K562 (cell line): ENCODE measurements around the gene SMAD5. TPM values are rescaled to one million over a fixed set of nuclear protein-coding genes. Genes with fewer than 3 reads are reported as not detected.

ENCODE experiments used
- BCL6 ChIP-seq: fragments of 250-450 bp; sonication (Bioruptor Pico); IDR thresholded peaks from 2 replicates; pipeline ENCODE4 v1.4.0; 2020
- CLOCK ChIP-seq: fragments of 250-450 bp; sonication (Bioruptor Pico); IDR thresholded peaks from 2 replicates; pipeline ENCODE4 v1.4.0; 2020; ENCODE audit warnings: mild to moderate bottlenecking, moderate library complexity, borderline replicate concordance
- CUX1 ChIP-seq: fragments of 200-800 bp; sonication (Bioruptor generic); IDR thresholded peaks from 2 replicates; pipeline ENCODE4 v1.6.1; 2016; ENCODE audit warnings: missing genetic modification characterization, missing compliant biosample characterization
- IRF9 ChIP-seq: fragments of 450-650 bp; IDR thresholded peaks from 2 replicates; pipeline ENCODE4 v1.6.1; 2016; ENCODE audit warnings: missing biosample characterization, missing genetic modification characterization
- STAT5B ChIP-seq: fragments of 250-450 bp; sonication (Bioruptor Pico); IDR thresholded peaks from 2 replicates; pipeline ENCODE4 v1.8.0; 2021; ENCODE audit warnings: mild to moderate bottlenecking, inconsistent platforms
- TAL1 ChIP-seq: fragments of 450-650 bp; IDR thresholded peaks from 2 replicates; pipeline ENCODE4 v1.6.1; 2016; ENCODE audit warnings: mild to moderate bottlenecking
- TCF3 ChIP-seq: sonication (generic); formaldehyde crosslinking; IDR thresholded peaks from 2 replicates; pipeline ENCODE4 v1.4.0; 2020; ENCODE audit warnings: mild to moderate bottlenecking, missing genetic modification reagents
- polyA plus RNA-seq, 8 experiments: library from polyadenylated mRNA; depleted of rRNA in 4 of 8; stranded (reverse) in 5 of 8; unstranded in 3 of 8; fragments of >200 nt; fragmentation: Nextera tagmentation in 2 of 8; fragmentation: Illumina TruSeq in 1 of 8; extraction: Ambion mirVana in 2 of 8; extraction: Trizol in 1 of 8; gene quantifications; 2 replicates each; pipeline versions ENCODE4 v1.2.1 to v1.2.3, GENCODE V29; 2011 to 2014; ENCODE audit warnings: inconsistent platforms in 1 of 8, missing spikeins in 1 of 8
- total RNA-seq, 7 experiments: library from RNA; depleted of rRNA in 6 of 7; stranded (reverse); fragments of >200 nt in 6 of 7; fragmentation: Illumina TruSeq in 2 of 7; extraction: Trizol in 2 of 7; gene quantifications; 2 replicates each; pipeline versions ENCODE4 v1.2.1 to v1.2.3, GENCODE V29; 2011 to 2021; ENCODE audit warnings: low replicate concordance in 1 of 7

The SMAD5 gene
- total and polyA plus RNA-seq, 9 of the 15 experiments (the other 6 are each of a cell fraction or from before 2014, with no cell fraction given): 12.4 to 53.9 (median 20.3) TPM

GRCh38 chr5:136137497-136138220 lies 5.0 kb downstream of the SMAD5 start (continued):
- TF ChIP-seq CUX1 (CRISPR knock-in tag) (no peak), STAT5B (CRISPR knock-in tag) (no peak), TCF3 (CRISPR knock-in tag) (peak; percentile 46; the same call in 1 of the 2 replicates), IRF9 (tag) (no peak), CLOCK (no peak), BCL6 (CRISPR knock-in tag) (no peak), TAL1 (peak; percentile 48; the same call in 1 of the 2 replicates)
